HG03460 (cell line): ENCODE measurements around the gene WDCP.
"Not testable (repeated sequence)": the region's sequence is repeated elsewhere in the genome, so short reads cannot be mapped to it uniquely, and the experiment has no call there.

Source experiments
- ATAC-seq: cut with Tn5 transposase; IDR thresholded peaks from one replicate; pipeline ENCODE4 v1.9.1; 2021; ENCODE audit not compliant: unreplicated experiment

WDCP gene

GRCh38 chr2:24065341-24065740 is 18.1 kb upstream of the WDCP start:
- ATAC-seq, result no peak

- ATAC-seq, result no peak
Observed at GRCh38 chr2:24058564-24059271, 11.5 kb upstream of the WDCP start.

GRCh38 chr2:24055750-24056149 is 8.6 kb upstream of the WDCP start:
- no peak for ATAC-seq

GRCh38 chr2:24054366-24055010 is 7.3 kb upstream of the WDCP start:
- no peak for ATAC-seq

- ATAC-seq, result no peak
Observed at GRCh38 chr2:24052951-24053350, 5.8 kb upstream of the WDCP start.

GRCh38 chr2:24051833-24052232 is 4.6 kb upstream of the WDCP start:
- no peak for ATAC-seq

GRCh38 chr2:24050041-24050979 is 3.1 kb upstream of the WDCP start:
- no peak for ATAC-seq

GRCh38 chr2:24049485-24050021 is 2.4 kb upstream of the WDCP start, which contains the start of gene FKBP1B:
TSS of gene FKBP1B (plus strand) at chr2:24049741. CDS start at chr2:24049850, 109 bp downstream.
- ATAC-seq, result no peak

- ATAC-seq, result no peak
Observed at GRCh38 chr2:24048769-24049484, 1.7 kb upstream of the WDCP start.

GRCh38 chr2:24047703-24048033 is 477 bp upstream of the WDCP start:
- ATAC-seq, result no peak

- ATAC-seq, result no peak
Observed at GRCh38 chr2:24046599-24046929, 627 bp downstream of the WDCP start.

- no peak for ATAC-seq
Observed at GRCh38 chr2:24045511-24046508, 1.4 kb downstream of the WDCP start.

GRCh38 chr2:24043133-24043532 is 4.1 kb downstream of the WDCP start:
- ATAC-seq, result not testable (repeated sequence)

- no peak for ATAC-seq
Observed at GRCh38 chr2:24040511-24040910, 6.7 kb downstream of the WDCP start.

GRCh38 chr2:24038786-24039499 is 8.2 kb downstream of the WDCP start:
- no peak for ATAC-seq

- no peak for ATAC-seq
Observed at GRCh38 chr2:24026233-24026632, 21.0 kb downstream of the WDCP start.

- ATAC-seq, result no peak
Observed at GRCh38 chr2:24024996-24025663, 22.1 kb downstream of the WDCP start.

GRCh38 chr2:24024018-24024417 is 23.2 kb downstream of the WDCP start:
- no peak for ATAC-seq
